Liver (tissue), 9 donors: Measurements from ENCODE around the gene OGA. TPM values are rescaled to one million over a fixed set of nuclear protein-coding genes. Genes with fewer than 3 reads are reported as not detected.

Experiments used
- DNase-seq: peaks from one replicate; pipeline ENCODE4 v3.0.0-alpha.2; 2017; ENCODE audit warnings: low spot score
- H3K27ac ChIP-seq, 2 donors: one replicate each; pipeline ENCODE4 v1.7.0; 2013; ENCODE audit warnings: inconsistent platforms in 2 of 2, low read length in 2 of 2, control low read depth in 1 of 2, low read depth in 1 of 2, mild to moderate bottlenecking in 1 of 2
- H3K27me3 ChIP-seq, 4 donors: one replicate each; pipeline versions ENCODE4 v1.6.1 to v1.7.0; 2013; ENCODE audit warnings: low read length in 3 of 4, inconsistent platforms in 1 of 4, mild to moderate bottlenecking in 1 of 4, moderate library complexity in 1 of 4; ENCODE audit not compliant: control insufficient read depth in 4 of 4, insufficient read depth in 4 of 4
- H3K36me3 ChIP-seq, 4 donors: one replicate each; pipeline versions ENCODE4 v1.6.1 to v1.7.0; 2013; ENCODE audit warnings: low read length in 3 of 4, mild to moderate bottlenecking in 3 of 4, low read depth in 1 of 4, moderate library complexity in 1 of 4; ENCODE audit not compliant: control insufficient read depth in 4 of 4, insufficient read depth in 3 of 4
- H3K4me1 ChIP-seq, 4 donors: one replicate each; pipeline versions ENCODE4 v1.6.1 to v1.7.0; 2013; ENCODE audit warnings: low read length in 3 of 4, mild to moderate bottlenecking in 3 of 4, moderate library complexity in 1 of 4; ENCODE audit not compliant: control insufficient read depth in 4 of 4, insufficient read depth in 4 of 4
- H3K4me3 ChIP-seq, 3 donors: one replicate each; pipeline versions ENCODE4 v1.6.1 to v1.7.0; 2013; ENCODE audit warnings: low read length in 3 of 3, control low read depth in 1 of 3, low read depth in 1 of 3, mild to moderate bottlenecking in 1 of 3
- H3K9ac ChIP-seq, 2 donors: one replicate each; pipeline ENCODE4 v1.7.0; 2013; ENCODE audit warnings: low read length in 2 of 2, mild to moderate bottlenecking in 2 of 2, moderate library complexity in 2 of 2, control low read depth in 1 of 2, low read depth in 1 of 2
- H3K9me3 ChIP-seq, 4 donors: one replicate each; pipeline versions ENCODE4 v1.6.1 to v1.7.0; 2013; ENCODE audit warnings: low read length in 3 of 4; ENCODE audit not compliant: control insufficient read depth in 4 of 4
- ATF3 ChIP-seq: IDR thresholded peaks from 2 replicates; pipeline ENCODE4 v1.6.1; 2016; ENCODE audit warnings: antibody characterized with exemption
- EGR1 ChIP-seq, 2 donors: IDR thresholded peaks; 2 replicates each; pipeline ENCODE4 v1.6.1; 2016 to 2018; ENCODE audit warnings: antibody characterized with exemption in 2 of 2, low read depth in 2 of 2
- FOXA1 ChIP-seq: IDR thresholded peaks from 2 replicates; pipeline ENCODE4 v1.6.1; 2016; ENCODE audit warnings: antibody characterized with exemption
- FOXA2 ChIP-seq: IDR thresholded peaks from 2 replicates; pipeline ENCODE4 v1.6.1; 2016; ENCODE audit warnings: antibody characterized with exemption
- GABPA ChIP-seq, 2 donors: IDR thresholded peaks in 1 of 2; conservative IDR thresholded peaks in 1 of 2; 2 replicates each; pipeline ENCODE4 v1.6.1; 2016; ENCODE audit warnings: antibody characterized with exemption in 2 of 2, mild to moderate bottlenecking in 1 of 2, moderate library complexity in 1 of 2
- HNF4A ChIP-seq, 2 donors: conservative IDR thresholded peaks; 2 replicates each; pipeline ENCODE4 v1.6.1; 2016; ENCODE audit warnings: antibody characterized with exemption in 2 of 2, mild to moderate bottlenecking in 2 of 2
- HNF4G ChIP-seq: IDR thresholded peaks from 2 replicates; pipeline ENCODE4 v1.6.1; 2016; ENCODE audit warnings: antibody characterized with exemption
- JUND ChIP-seq, 2 donors: IDR thresholded peaks; 2 replicates each; pipeline ENCODE4 v1.6.1; 2016; ENCODE audit warnings: antibody characterized with exemption in 2 of 2
- MAX ChIP-seq: IDR thresholded peaks from 2 replicates; pipeline ENCODE4 v1.6.1; 2016; ENCODE audit warnings: antibody characterized with exemption
- NR2F2 ChIP-seq: IDR thresholded peaks from 2 replicates; pipeline ENCODE4 v1.6.1; 2016; ENCODE audit warnings: antibody characterized with exemption
- RAD21 ChIP-seq, 2 donors: IDR thresholded peaks; 2 replicates each; pipeline ENCODE4 v1.6.1; 2016; ENCODE audit warnings: antibody characterized with exemption in 2 of 2, mild to moderate bottlenecking in 2 of 2
- RXRA ChIP-seq, 2 donors: IDR thresholded peaks; 2 replicates each; pipeline ENCODE4 v1.6.1; 2017 to 2018; ENCODE audit warnings: antibody characterized with exemption in 2 of 2, mild to moderate bottlenecking in 1 of 2
- SP1 ChIP-seq: IDR thresholded peaks from 2 replicates; pipeline ENCODE4 v1.6.1; 2018; ENCODE audit warnings: antibody characterized with exemption, mild to moderate bottlenecking
- TAF1 ChIP-seq: conservative IDR thresholded peaks from 2 replicates; pipeline ENCODE4 v1.6.1; 2016; ENCODE audit warnings: antibody characterized with exemption, mild to moderate bottlenecking
- YY1 ChIP-seq: IDR thresholded peaks from 2 replicates; pipeline ENCODE4 v1.6.1; 2016; ENCODE audit warnings: antibody characterized with exemption, mild to moderate bottlenecking
- WGBS: extraction: QIAGEN DNeasy Blood & Tissue Kit; methylation state at CpG from one replicate; pipeline ENCODE4 v1.1.7; 2013; 5-methylcytosine and 5-hydroxymethylcytosine counted together
- polyA plus RNA-seq, 2 donors: library from polyadenylated mRNA; stranded (reverse) in 1 of 2; unstranded in 1 of 2; fragments of 200-250 nt in 1 of 2; fragments of >200 nt in 1 of 2; fragmentation: Nextera tagmentation in 1 of 2; extraction: Ambion mirVana in 1 of 2; gene quantifications; one replicate each; pipeline versions ENCODE4 v1.2.1 to v1.2.3, GENCODE V29; 2013 to 2015
- total RNA-seq, 2 donors: library from RNA; depleted of rRNA; stranded (reverse); fragments of >200 nt; gene quantifications; one replicate each; pipeline ENCODE4 v1.2.3, GENCODE V29; 2014
- TF ChIP-seq, protein P1 (sequence below): IDR thresholded peaks from 2 replicates; pipeline ENCODE4 v1.6.1; 2016; ENCODE audit warnings: antibody characterized with exemption, mild to moderate bottlenecking
- TF ChIP-seq, protein P2 (sequence below): fragments of 150-350 bp; IDR thresholded peaks from 2 replicates; pipeline ENCODE4 v1.5.1; 2017; ENCODE audit warnings: improper control_type of control experiment, low read depth, low read length; ENCODE audit not compliant: missing input control
- TF ChIP-seq, protein P3 (sequence below): IDR thresholded peaks from 2 replicates; pipeline ENCODE4 v1.6.1; 2016; ENCODE audit warnings: antibody characterized with exemption
- donor health status: healthy.
- donor health status: healthy.
- donor health status: healthy.
- donor health status: healthy.
- donor health status: healthy.

Gene OGA
- total and polyA plus RNA-seq, 4 donors: 18.0 to 64.3 (median 41.4) TPM

DNA sequence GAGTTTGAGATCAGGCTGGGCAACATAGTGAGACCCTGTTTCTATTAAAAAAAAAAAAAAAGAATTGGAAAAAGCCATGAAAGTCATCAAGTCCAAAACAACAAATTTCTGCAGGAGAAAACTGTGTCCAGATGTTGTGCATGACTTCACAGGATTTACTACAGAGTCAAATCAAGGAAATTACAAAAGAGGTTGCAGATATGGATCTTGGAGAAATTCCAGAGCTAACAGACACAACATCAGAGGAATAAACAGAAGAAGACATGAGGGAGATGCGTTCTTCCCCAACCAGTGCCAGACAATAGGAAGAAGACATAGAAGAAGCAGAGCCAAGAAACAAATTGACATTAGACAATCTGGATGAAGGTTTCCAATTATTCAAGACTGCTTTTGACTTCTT lies 49.7 kb upstream of the OGA start:
- TF ChIP-seq JUND (IDR thresholded peaks at IDR 0.05): no peak
- no peak for TF ChIP-seq HNF4G
- TF ChIP-seq, protein P1, sequence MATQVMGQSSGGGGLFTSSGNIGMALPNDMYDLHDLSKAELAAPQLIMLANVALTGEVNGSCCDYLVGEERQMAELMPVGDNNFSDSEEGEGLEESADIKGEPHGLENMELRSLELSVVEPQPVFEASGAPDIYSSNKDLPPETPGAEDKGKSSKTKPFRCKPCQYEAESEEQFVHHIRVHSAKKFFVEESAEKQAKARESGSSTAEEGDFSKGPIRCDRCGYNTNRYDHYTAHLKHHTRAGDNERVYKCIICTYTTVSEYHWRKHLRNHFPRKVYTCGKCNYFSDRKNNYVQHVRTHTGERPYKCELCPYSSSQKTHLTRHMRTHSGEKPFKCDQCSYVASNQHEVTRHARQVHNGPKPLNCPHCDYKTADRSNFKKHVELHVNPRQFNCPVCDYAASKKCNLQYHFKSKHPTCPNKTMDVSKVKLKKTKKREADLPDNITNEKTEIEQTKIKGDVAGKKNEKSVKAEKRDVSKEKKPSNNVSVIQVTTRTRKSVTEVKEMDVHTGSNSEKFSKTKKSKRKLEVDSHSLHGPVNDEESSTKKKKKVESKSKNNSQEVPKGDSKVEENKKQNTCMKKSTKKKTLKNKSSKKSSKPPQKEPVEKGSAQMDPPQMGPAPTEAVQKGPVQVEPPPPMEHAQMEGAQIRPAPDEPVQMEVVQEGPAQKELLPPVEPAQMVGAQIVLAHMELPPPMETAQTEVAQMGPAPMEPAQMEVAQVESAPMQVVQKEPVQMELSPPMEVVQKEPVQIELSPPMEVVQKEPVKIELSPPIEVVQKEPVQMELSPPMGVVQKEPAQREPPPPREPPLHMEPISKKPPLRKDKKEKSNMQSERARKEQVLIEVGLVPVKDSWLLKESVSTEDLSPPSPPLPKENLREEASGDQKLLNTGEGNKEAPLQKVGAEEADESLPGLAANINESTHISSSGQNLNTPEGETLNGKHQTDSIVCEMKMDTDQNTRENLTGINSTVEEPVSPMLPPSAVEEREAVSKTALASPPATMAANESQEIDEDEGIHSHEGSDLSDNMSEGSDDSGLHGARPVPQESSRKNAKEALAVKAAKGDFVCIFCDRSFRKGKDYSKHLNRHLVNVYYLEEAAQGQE: no peak
- TF ChIP-seq YY1: no peak
- no peak for TF ChIP-seq FOXA2
- TF ChIP-seq NR2F2: no peak
- no peak for TF ChIP-seq ATF3
- TF ChIP-seq EGR1 (IDR thresholded peaks at IDR 0.05; ENCODE audit: low read depth in 2 of 2): no peak
- TF ChIP-seq, protein P2, sequence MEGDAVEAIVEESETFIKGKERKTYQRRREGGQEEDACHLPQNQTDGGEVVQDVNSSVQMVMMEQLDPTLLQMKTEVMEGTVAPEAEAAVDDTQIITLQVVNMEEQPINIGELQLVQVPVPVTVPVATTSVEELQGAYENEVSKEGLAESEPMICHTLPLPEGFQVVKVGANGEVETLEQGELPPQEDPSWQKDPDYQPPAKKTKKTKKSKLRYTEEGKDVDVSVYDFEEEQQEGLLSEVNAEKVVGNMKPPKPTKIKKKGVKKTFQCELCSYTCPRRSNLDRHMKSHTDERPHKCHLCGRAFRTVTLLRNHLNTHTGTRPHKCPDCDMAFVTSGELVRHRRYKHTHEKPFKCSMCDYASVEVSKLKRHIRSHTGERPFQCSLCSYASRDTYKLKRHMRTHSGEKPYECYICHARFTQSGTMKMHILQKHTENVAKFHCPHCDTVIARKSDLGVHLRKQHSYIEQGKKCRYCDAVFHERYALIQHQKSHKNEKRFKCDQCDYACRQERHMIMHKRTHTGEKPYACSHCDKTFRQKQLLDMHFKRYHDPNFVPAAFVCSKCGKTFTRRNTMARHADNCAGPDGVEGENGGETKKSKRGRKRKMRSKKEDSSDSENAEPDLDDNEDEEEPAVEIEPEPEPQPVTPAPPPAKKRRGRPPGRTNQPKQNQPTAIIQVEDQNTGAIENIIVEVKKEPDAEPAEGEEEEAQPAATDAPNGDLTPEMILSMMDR: no peak
- TF ChIP-seq FOXA1: no peak
- no peak for TF ChIP-seq SP1
- TF ChIP-seq RAD21 (IDR thresholded peaks at IDR 0.05): no peak
- no peak for TF ChIP-seq TAF1
- TF ChIP-seq RXRA (IDR thresholded peaks at IDR 0.05): no peak
- TF ChIP-seq MAX: no peak
- TF ChIP-seq GABPA (IDR thresholded peaks at IDR 0.05 in 1 of 2, conservative IDR thresholded peaks at IDR 0.05 in 1 of 2): no peak
- TF ChIP-seq, protein P3, sequence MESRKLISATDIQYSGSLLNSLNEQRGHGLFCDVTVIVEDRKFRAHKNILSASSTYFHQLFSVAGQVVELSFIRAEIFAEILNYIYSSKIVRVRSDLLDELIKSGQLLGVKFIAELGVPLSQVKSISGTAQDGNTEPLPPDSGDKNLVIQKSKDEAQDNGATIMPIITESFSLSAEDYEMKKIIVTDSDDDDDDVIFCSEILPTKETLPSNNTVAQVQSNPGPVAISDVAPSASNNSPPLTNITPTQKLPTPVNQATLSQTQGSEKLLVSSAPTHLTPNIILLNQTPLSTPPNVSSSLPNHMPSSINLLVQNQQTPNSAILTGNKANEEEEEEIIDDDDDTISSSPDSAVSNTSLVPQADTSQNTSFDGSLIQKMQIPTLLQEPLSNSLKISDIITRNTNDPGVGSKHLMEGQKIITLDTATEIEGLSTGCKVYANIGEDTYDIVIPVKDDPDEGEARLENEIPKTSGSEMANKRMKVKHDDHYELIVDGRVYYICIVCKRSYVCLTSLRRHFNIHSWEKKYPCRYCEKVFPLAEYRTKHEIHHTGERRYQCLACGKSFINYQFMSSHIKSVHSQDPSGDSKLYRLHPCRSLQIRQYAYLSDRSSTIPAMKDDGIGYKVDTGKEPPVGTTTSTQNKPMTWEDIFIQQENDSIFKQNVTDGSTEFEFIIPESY: no peak
- no peak for TF ChIP-seq HNF4A (conservative IDR thresholded peaks at IDR 0.05)
- Histone ChIP-seq H3K9me3 (peaks cover 0 to 2% (median 0%) of the 10 kb centered on the region in 4 donors), H3K9ac (no peak overlapping the region), H3K4me1 (no peaks in the 10 kb centered on the region), H3K4me3 (no peak overlapping the region), H3K27ac (no peak overlapping the region), H3K36me3 (peaks cover 0 to 1% (median 0%) of the 10 kb centered on the region in 4 donors), H3K27me3 (no peaks in the 10 kb centered on the region)
- DNase-seq: no peak
- WGBS: 26% methylated on average over 1 of the region's 1 CpG
